ENCODE results near the gene NUBP2. TPM values are rescaled to one million over a fixed set of nuclear protein-coding genes. Genes with fewer than 3 reads are reported as not detected.

NUBP2 gene
- polyA plus RNA-seq, 1 donor = 39.4 TPM

GRCh38 chr16:1744338-1744840, 38.4 kb upstream of the NUBP2 start:
- no peaks in the 10 kb centered on the region for H3K4me1 ChIP-seq (ENCODE audit: control insufficient read depth, insufficient read depth, low read length)
- peaks cover 71% of the 10 kb centered on the region for H3K36me3 ChIP-seq (ENCODE audit: control insufficient read depth, insufficient read depth, low read length)
- H3K9me3 ChIP-seq (ENCODE audit: control insufficient read depth, low read depth, low read length) = peaks cover 5% of the 10 kb centered on the region
- H3K27ac ChIP-seq (ENCODE audit: low read length) = no peak overlapping the region
- 100% methylated on average over 8 of the region's 24 CpGs for WGBS (ENCODE audit: insufficient coverage, low lambda C conversion rate)
- no peak for DNase-seq
- H3K4me3 ChIP-seq (ENCODE audit: low read length) = no peak overlapping the region
- H3K27me3 ChIP-seq (ENCODE audit: control insufficient read depth, insufficient read depth, low read length) = no peaks in the 10 kb centered on the region

GRCh38 chr16:1745181-1745899, 37.4 kb upstream of the NUBP2 start:
- WGBS (ENCODE audit: insufficient coverage, low lambda C conversion rate) = no CpG with 5 or more reads among the region's 25 CpGs
- no peak overlapping the region for H3K4me3 ChIP-seq (ENCODE audit: low read length)
- H3K27ac ChIP-seq (ENCODE audit: low read length) = no peak overlapping the region
- DNase-seq = no peak
- peaks cover 73% of the 10 kb centered on the region for H3K36me3 ChIP-seq (ENCODE audit: control insufficient read depth, insufficient read depth, low read length)
- H3K27me3 ChIP-seq (ENCODE audit: control insufficient read depth, insufficient read depth, low read length) = no peaks in the 10 kb centered on the region
- H3K4me1 ChIP-seq (ENCODE audit: control insufficient read depth, insufficient read depth, low read length) = no peaks in the 10 kb centered on the region
- H3K9me3 ChIP-seq (ENCODE audit: control insufficient read depth, low read depth, low read length) = no peaks in the 10 kb centered on the region

- no peak for DNase-seq
- Histone ChIP-seq H3K9me3 (ENCODE audit: control insufficient read depth, low read depth, low read length) (no peaks in the 10 kb centered on the region), H3K4me3 (ENCODE audit: low read length) (no peak overlapping the region), H3K36me3 (ENCODE audit: control insufficient read depth, insufficient read depth, low read length) (peaks cover 73% of the 10 kb centered on the region), H3K4me1 (ENCODE audit: control insufficient read depth, insufficient read depth, low read length) (no peaks in the 10 kb centered on the region), H3K27me3 (ENCODE audit: control insufficient read depth, insufficient read depth, low read length) (no peaks in the 10 kb centered on the region), H3K27ac (ENCODE audit: low read length) (no peak overlapping the region)
- WGBS (ENCODE audit: insufficient coverage, low lambda C conversion rate) = no CpG with 5 or more reads among the region's 29 CpGs
These were observed 36.7 kb upstream of the NUBP2 start for GRCh38 chr16:1745900-1746692.

GRCh38 chr16:1746693-1747195, 36.0 kb upstream of the NUBP2 start:
- H3K27me3 ChIP-seq (ENCODE audit: control insufficient read depth, insufficient read depth, low read length) = no peaks in the 10 kb centered on the region
- no peak overlapping the region for H3K27ac ChIP-seq (ENCODE audit: low read length)
- H3K36me3 ChIP-seq (ENCODE audit: control insufficient read depth, insufficient read depth, low read length) = peaks cover 74% of the 10 kb centered on the region
- DNase-seq = no peak
- H3K4me1 ChIP-seq (ENCODE audit: control insufficient read depth, insufficient read depth, low read length) = no peaks in the 10 kb centered on the region
- WGBS (ENCODE audit: insufficient coverage, low lambda C conversion rate) = no CpG with 5 or more reads among the region's 31 CpGs
- H3K9me3 ChIP-seq (ENCODE audit: control insufficient read depth, low read depth, low read length) = no peaks in the 10 kb centered on the region
- no peak overlapping the region for H3K4me3 ChIP-seq (ENCODE audit: low read length)

GRCh38 chr16:1747934-1748333, 34.8 kb upstream of the NUBP2 start:
- WGBS (ENCODE audit: insufficient coverage, low lambda C conversion rate) = no CpG with 5 or more reads among the region's 11 CpGs

GRCh38 chr16:1749152-1750117, 33.3 kb upstream of the NUBP2 start:
- Histone ChIP-seq H3K36me3 (ENCODE audit: control insufficient read depth, insufficient read depth, low read length) (peaks cover 72% of the 10 kb centered on the region), H3K27ac (ENCODE audit: low read length) (no peak overlapping the region), H3K4me3 (ENCODE audit: low read length) (no peak overlapping the region), H3K9me3 (ENCODE audit: control insufficient read depth, low read depth, low read length) (no peaks in the 10 kb centered on the region), H3K4me1 (ENCODE audit: control insufficient read depth, insufficient read depth, low read length) (no peaks in the 10 kb centered on the region), H3K27me3 (ENCODE audit: control insufficient read depth, insufficient read depth, low read length) (no peaks in the 10 kb centered on the region)
- DNase-seq = no peak
- WGBS (ENCODE audit: insufficient coverage, low lambda C conversion rate) = no CpG with 5 or more reads among the region's 29 CpGs

More at GRCh38 chr16:1747934-1748333, 34.8 kb upstream of the NUBP2 start:
- Histone ChIP-seq H3K9me3 (ENCODE audit: control insufficient read depth, low read depth, low read length) (no peaks in the 10 kb centered on the region), H3K4me1 (ENCODE audit: control insufficient read depth, insufficient read depth, low read length) (no peaks in the 10 kb centered on the region), H3K27me3 (ENCODE audit: control insufficient read depth, insufficient read depth, low read length) (no peaks in the 10 kb centered on the region), H3K36me3 (ENCODE audit: control insufficient read depth, insufficient read depth, low read length) (peaks cover 79% of the 10 kb centered on the region), H3K4me3 (ENCODE audit: low read length) (no peak overlapping the region), H3K27ac (ENCODE audit: low read length) (no peak overlapping the region)
- no peak for DNase-seq

GRCh38 chr16:1751946-1752345, 30.8 kb upstream of the NUBP2 start:
- no peaks in the 10 kb centered on the region for H3K9me3 ChIP-seq (ENCODE audit: control insufficient read depth, low read depth, low read length)
- WGBS (ENCODE audit: insufficient coverage, low lambda C conversion rate) = no CpG with 5 or more reads among the region's 16 CpGs
- H3K4me3 ChIP-seq (ENCODE audit: low read length) = no peak overlapping the region
- no peak for DNase-seq
- H3K27ac ChIP-seq (ENCODE audit: low read length) = no peak overlapping the region
- no peaks in the 10 kb centered on the region for H3K27me3 ChIP-seq (ENCODE audit: control insufficient read depth, insufficient read depth, low read length)
- no peaks in the 10 kb centered on the region for H3K4me1 ChIP-seq (ENCODE audit: control insufficient read depth, insufficient read depth, low read length)
- H3K36me3 ChIP-seq (ENCODE audit: control insufficient read depth, insufficient read depth, low read length) = peaks cover 62% of the 10 kb centered on the region

GRCh38 chr16:1752853-1753252, 29.9 kb upstream of the NUBP2 start:
- no peaks in the 10 kb centered on the region for H3K9me3 ChIP-seq (ENCODE audit: control insufficient read depth, low read depth, low read length)
- no CpG with 5 or more reads among the region's 14 CpGs for WGBS (ENCODE audit: insufficient coverage, low lambda C conversion rate)
- H3K27ac ChIP-seq (ENCODE audit: low read length) = no peak overlapping the region
- H3K36me3 ChIP-seq (ENCODE audit: control insufficient read depth, insufficient read depth, low read length) = peaks cover 54% of the 10 kb centered on the region
- H3K4me3 ChIP-seq (ENCODE audit: low read length) = no peak overlapping the region
- no peaks in the 10 kb centered on the region for H3K27me3 ChIP-seq (ENCODE audit: control insufficient read depth, insufficient read depth, low read length)
- peaks cover 5% of the 10 kb centered on the region for H3K4me1 ChIP-seq (ENCODE audit: control insufficient read depth, insufficient read depth, low read length)
- DNase-seq = no peak

GRCh38 chr16:1754204-1754603, 28.6 kb upstream of the NUBP2 start:
- H3K9me3 ChIP-seq (ENCODE audit: control insufficient read depth, low read depth, low read length) = no peaks in the 10 kb centered on the region
- H3K4me3 ChIP-seq (ENCODE audit: low read length) = no peak overlapping the region
- H3K27ac ChIP-seq (ENCODE audit: low read length) = no peak overlapping the region
- WGBS (ENCODE audit: insufficient coverage, low lambda C conversion rate) = no CpG with 5 or more reads among the region's 12 CpGs
- peaks cover 12% of the 10 kb centered on the region for H3K4me1 ChIP-seq (ENCODE audit: control insufficient read depth, insufficient read depth, low read length)
- no peak for DNase-seq
- H3K27me3 ChIP-seq (ENCODE audit: control insufficient read depth, insufficient read depth, low read length) = no peaks in the 10 kb centered on the region
- peaks cover 45% of the 10 kb centered on the region for H3K36me3 ChIP-seq (ENCODE audit: control insufficient read depth, insufficient read depth, low read length)
